ENCODE results near the gene ARHGEF35.
"Not testable (repeated sequence)": the region's sequence is repeated elsewhere in the genome, so short reads cannot be mapped to it uniquely, and the experiment has no call there.

ARHGEF35 gene

GRCh38 chr7:144195212-144195872 is at the start of gene ARHGEF35:
Gene ARHGEF35 (minus strand): TSS chr7:144195833. CDS start chr7:144188383, 7,450 bp downstream.
- DNase-seq (ENCODE audit: low read depth): not testable (repeated sequence)

GRCh38 chr7:144245372-144245771 is 49.7 kb upstream of the ARHGEF35 start:
- not testable (repeated sequence) for DNase-seq (ENCODE audit: low read depth)

GRCh38 chr7:144239365-144239764 is 43.7 kb upstream of the ARHGEF35 start, which contains the start of gene OR2A42:
Gene OR2A42 (minus strand): TSS chr7:144239605. CDS start chr7:144232843, 6,762 bp downstream.
- DNase-seq (ENCODE audit: low read depth): not testable (repeated sequence)

GRCh38 chr7:144238530-144239082 is 43.0 kb upstream of the ARHGEF35 start:
- not testable (repeated sequence) for DNase-seq (ENCODE audit: low read depth)

- not testable (repeated sequence) for DNase-seq (ENCODE audit: low read depth)
Measured at GRCh38 chr7:144233039-144233438, 37.4 kb upstream of the ARHGEF35 start.

GRCh38 chr7:144231027-144231426 is 35.4 kb upstream of the ARHGEF35 start:
- DNase-seq (ENCODE audit: low read depth): not testable (repeated sequence)

- DNase-seq (ENCODE audit: low read depth): not testable (repeated sequence)
Measured at GRCh38 chr7:144228810-144229209, 33.2 kb upstream of the ARHGEF35 start.

- DNase-seq (ENCODE audit: low read depth): not testable (repeated sequence)
Measured at GRCh38 chr7:144226866-144227265, 31.2 kb upstream of the ARHGEF35 start.

GRCh38 chr7:144223675-144224074 is 28.0 kb upstream of the ARHGEF35 start:
- DNase-seq (ENCODE audit: low read depth): not testable (repeated sequence)

GRCh38 chr7:144220531-144220930 is 24.9 kb upstream of the ARHGEF35 start:
- not testable (repeated sequence) for DNase-seq (ENCODE audit: low read depth)

- not testable (repeated sequence) for DNase-seq (ENCODE audit: low read depth)
Measured at GRCh38 chr7:144219149-144219548, 23.5 kb upstream of the ARHGEF35 start.

GRCh38 chr7:144218581-144218980 is 22.9 kb upstream of the ARHGEF35 start:
- not testable (repeated sequence) for DNase-seq (ENCODE audit: low read depth)

- not testable (repeated sequence) for DNase-seq (ENCODE audit: low read depth)
Measured at GRCh38 chr7:144217200-144217599, 21.6 kb upstream of the ARHGEF35 start.

- not testable (repeated sequence) for DNase-seq (ENCODE audit: low read depth)
Measured at GRCh38 chr7:144205306-144205705, 9.7 kb upstream of the ARHGEF35 start.

- DNase-seq (ENCODE audit: low read depth): not testable (repeated sequence)
Measured at GRCh38 chr7:144203086-144203485, 7.5 kb upstream of the ARHGEF35 start.

GRCh38 chr7:144201978-144202377 is 6.3 kb upstream of the ARHGEF35 start:
- not testable (repeated sequence) for DNase-seq (ENCODE audit: low read depth)

GRCh38 chr7:144198934-144199333 is 3.3 kb upstream of the ARHGEF35 start:
- not testable (repeated sequence) for DNase-seq (ENCODE audit: low read depth)

- DNase-seq (ENCODE audit: low read depth): not testable (repeated sequence)
Measured at GRCh38 chr7:144194453-144194852, 1.2 kb downstream of the ARHGEF35 start.

GRCh38 chr7:144193782-144194181 is 1.9 kb downstream of the ARHGEF35 start:
- not testable (repeated sequence) for DNase-seq (ENCODE audit: low read depth)

- DNase-seq (ENCODE audit: low read depth): not testable (repeated sequence)
Measured at GRCh38 chr7:144188578-144189171, 7.0 kb downstream of the ARHGEF35 start.

GRCh38 chr7:144187848-144188247 is 7.8 kb downstream of the ARHGEF35 start:
- DNase-seq (ENCODE audit: low read depth): not testable (repeated sequence)

- DNase-seq (ENCODE audit: low read depth): not testable (repeated sequence)
Measured at GRCh38 chr7:144183166-144183565, 12.5 kb downstream of the ARHGEF35 start, which contains the start of gene CTAGE4. Gene CTAGE4 (plus strand): TSS chr7:144183466. CDS start chr7:144183504, 38 bp downstream.

- DNase-seq (ENCODE audit: low read depth): not testable (repeated sequence)
Measured at GRCh38 chr7:144179165-144179479, 16.5 kb downstream of the ARHGEF35 start.
